SW480 (cell line): ENCODE measurements around the gene C17orf100.
"Not testable (repeated sequence)": the region's sequence is repeated elsewhere in the genome, so short reads cannot be mapped to it uniquely, and the experiment has no call there.

Source experiments
- DNase-seq: peaks from one replicate; pipeline ENCODE4 v3.0.0-alpha.2; 2016; ENCODE audit warnings: low spot score

Gene C17orf100

DNA sequence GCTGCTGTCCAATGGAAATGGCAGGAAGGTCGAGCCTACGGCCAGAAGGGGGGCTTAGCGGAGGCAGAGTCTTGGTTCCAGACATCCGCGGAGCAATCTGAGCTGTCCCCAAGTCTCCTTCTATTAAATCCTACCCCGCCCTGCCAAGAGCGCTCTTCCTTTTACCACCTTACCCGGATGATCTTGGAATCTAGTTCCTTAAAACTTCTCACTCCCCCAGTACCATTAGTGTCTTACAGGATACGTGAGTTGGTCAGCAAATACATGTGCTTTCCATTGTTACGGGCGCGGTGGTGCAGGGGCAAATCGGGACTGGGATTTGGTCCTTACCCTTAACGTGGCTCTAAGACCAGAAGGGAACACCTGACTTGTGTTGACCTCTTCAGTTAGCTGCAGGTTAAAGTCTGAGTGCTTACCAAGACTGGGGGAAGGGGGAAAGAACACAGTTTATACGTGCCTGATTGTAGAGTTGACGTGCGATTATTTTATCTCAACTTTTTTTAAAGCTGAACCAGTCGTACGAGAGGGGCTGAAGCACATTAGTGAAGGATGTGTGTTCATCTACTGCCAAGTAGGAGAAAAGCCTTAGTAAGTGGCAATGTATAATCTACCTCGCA is 10.2 kb upstream of the C17orf100 start:
- peak; percentile 46 for DNase-seq

DNA sequence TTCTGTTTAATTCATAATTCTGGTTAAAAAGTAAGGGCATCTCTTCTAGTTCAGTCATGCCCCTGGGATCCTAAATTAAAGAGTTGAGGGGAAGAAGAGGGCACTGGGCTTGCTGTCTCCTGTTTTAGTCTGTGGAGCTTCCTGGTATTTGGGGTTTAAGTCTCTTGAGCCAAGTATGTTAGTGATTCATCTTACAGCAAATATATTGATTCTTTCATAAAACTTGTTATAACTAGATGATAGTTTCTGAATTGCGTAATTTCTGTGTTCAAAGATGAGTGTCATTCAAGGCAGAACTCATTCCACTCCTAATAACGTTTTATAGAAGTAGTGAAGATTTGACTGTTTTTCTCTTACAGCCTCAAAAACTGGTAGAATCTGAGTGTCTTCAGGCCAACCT is 9.0 kb upstream of the C17orf100 start:
- DNase-seq: no peak

DNA sequence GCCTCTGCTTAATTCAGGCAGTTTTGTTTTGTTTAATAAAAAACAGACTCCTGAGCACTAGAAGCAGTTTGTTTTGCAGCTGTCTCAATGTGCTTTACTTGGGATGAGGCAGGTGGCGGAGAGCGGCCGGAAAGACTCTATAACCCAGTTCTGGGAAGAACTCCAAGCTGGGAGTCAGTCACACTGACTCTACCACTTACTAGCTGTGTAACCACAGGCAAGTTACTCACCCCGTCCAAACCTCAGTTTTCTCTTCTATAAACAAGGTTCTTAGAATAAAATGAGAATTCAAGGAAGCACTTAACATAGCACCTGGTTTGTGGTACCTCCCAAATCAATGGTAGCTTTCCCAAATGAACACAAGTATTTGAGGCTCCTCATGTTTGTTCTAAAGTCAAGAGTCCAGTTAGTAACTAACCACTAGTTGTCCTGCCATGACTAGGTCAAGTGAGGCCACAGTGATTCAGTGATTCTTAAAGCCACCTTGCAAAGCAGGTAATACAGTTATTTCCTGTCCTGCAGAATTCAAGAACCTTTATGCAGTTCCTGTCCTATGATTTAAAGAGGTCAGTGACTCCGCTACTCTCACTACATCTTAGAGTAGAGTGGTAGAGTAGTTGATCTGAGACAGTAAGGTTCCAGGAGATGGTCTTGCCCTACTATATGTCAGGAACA is 8.0 kb upstream of the C17orf100 start:
- no peak for DNase-seq

DNA sequence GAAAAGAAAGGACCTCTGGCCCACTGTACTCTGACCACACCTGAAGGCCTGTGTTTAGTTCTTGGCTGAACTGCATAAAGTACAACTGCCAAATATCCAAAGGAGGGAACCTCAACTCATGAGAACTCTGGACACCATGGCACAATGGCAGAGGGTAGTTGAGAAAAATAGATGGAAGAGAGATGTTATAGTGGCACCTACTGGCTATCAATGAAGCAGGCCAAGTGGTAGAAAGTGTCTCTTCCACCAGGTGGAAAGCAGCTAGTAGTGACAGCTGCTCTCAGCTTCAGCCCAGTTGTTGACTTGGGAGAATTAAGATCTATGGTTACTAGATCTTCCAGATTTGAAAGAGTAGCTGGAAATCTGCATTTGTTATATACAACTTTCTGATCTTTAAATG is 3.4 kb upstream of the C17orf100 start:
- DNase-seq: no peak

DNA sequence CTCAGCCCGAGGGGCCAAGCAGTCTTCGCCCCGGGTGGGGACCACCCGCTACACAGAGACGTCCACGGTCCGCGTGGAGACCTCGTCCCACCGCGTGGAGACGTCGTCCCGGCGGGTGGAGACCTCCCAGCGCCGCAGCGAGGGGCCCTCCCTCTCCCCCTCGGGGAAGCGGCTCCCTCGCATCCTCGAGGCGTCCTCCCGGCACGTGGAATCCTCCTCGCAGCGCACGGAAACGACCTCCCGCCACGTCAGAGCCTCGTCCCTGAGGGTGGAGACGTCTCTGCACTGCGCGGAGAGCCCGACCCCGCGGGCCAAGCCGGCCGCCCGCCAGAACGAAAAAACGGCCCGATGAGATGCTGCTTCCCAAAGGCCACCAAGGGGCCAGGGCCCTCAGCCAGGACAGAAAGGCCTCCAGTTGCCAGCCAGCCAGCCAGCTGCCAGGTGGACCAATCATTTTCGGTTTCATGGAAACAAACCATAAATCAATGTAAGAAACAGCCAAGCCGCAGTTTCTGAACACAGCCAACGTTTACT is 424 bp downstream of the C17orf100 start:
- no peak for DNase-seq

DNA sequence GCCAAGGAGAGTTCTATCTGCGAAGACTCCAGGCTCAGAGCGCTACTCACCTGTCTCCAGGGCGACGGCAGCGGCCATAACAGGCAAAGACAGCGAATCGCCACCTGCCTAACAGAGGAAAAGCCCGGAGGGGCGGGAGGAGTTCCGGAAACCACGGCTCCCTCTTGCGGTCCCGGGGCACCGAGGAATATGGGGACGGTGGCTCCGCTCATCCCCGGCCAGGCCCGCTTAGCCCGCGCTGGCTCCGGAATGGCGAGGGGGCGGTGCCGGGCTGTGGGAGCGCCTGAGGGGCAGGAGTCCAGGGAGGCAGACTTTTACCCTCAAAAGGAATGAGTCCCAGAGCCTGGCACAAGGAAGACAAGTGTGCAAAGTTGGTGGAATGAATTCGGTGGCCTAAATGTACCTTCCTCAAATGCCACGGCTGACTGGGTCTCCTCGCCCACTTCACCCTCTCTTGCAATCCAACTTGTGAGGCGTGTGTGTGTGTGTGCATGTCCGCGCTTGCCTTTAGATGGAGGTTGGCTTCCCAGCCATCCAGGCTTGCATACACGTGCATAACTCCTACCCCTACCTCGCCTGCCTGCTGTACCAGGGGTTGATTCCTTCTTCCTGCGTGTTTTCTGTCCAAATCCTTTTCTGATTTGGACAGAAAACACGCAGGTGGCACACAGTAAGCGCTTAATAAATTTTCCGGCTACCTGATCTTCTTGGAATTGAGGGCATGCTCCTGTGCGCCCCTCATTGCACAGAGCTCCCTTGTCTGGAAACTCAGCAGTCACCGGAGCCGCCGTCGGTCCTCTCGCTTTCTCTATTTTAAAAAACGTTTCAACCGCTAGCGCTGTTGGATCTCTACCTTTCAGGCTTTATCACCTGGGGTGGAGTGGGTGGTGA is 3.5 kb downstream of the C17orf100 start:
- DNase-seq: peak; percentile 79

DNA sequence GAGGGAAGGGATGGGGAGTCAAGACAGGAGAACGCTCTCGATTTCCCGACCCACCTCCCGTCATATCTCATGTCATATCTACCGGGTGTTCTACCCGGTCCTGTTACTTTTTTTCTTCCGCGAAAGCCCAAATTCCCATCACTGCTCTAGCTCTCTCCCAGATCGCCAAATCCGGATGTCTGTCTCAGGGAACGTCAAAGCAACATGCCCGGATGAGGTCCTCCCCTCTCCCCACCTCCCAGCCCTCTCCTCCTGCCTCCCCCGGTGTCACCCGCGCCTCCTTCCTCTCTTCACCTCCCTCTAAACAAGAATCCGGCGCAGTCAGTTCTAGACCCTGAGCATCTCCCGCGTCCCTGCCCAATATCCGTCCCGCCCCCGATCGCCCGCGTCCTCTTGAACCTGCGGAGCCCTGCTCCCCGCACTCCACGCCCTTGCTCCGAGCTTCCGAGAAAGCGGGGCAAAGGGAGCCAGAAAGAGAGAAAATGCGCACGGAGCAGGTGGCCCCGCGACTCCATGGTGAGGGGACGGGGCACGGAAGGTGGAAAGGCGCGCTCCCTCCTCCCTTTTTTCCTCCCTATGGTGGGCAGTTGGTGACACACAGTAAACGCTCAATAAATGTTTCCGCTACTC is 4.3 kb downstream of the C17orf100 start:
- DNase-seq: not testable (repeated sequence)

DNA sequence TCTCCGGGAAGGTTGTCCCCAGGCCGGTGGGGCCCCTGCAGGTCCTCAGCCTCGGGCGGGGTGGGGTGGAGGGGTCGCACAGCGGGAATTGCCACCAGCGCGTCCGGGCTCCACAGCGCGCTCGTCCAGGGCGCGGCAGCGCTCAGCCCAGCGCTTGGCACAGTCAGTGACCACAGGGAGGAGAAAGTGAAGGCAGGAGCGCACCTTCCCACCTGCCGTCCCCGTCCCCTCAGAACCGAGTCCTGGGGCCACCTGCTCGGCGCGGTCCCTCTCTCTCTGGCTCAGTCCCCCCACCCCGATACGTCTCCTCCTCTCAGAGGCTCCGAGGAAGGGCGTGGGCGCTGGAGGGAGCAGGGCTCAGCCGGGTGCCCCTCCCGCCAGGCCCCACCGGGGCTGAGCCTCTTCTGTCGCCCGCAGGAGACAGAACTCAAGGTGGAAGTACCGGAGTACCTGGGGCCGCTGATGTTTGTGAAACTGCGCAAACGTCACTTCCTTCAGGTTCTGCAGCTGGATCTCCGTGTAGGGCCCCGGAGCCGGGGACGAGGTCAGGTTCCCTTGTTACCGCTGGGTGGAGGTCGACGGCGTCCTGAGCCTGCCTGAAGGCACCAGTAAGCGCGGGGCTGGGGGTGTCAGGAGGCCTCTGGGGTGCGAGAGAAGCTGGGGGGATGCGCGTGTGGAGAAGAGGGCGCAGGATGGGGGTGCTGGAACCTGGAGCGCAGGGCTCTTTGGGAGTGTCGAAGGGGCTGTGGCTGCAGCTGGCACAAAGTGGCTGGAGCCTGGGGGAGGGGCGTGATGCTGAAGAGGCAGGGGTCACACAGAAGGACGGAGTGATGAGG is 5.5 kb downstream of the C17orf100 start:
- not testable (repeated sequence) for DNase-seq

DNA sequence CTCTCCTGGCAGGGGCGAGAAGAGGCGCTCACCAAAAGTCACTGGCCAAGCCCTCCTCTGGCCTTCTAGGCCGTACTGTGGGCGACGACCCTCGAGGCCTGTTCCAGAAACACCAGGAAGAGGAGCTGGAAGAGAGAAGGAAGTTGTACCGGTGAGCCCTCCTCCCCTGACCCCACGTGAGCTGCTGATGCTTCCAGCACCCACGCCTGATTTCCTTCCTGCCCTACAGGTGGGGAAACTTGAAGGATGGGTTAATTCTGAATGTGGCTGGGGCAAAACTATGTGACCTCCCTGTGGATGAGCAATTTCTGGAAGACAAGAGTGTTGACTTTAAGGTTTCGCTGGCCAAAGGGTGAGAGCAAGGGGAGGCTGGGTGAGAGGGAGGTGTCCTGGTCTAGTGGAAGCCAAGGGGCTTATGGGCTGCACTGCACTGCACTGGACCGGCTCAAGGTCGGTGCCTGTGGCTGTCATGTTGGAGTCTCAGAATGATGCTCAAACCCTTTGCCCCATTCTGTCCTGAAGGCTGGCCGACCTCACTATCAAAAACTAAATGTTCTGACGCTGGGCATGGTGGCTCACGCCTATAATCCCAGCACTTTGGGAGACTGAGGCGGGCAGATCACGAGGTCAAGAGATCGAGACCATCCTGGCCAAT is 6.2 kb downstream of the C17orf100 start:
- no peak for DNase-seq

DNA sequence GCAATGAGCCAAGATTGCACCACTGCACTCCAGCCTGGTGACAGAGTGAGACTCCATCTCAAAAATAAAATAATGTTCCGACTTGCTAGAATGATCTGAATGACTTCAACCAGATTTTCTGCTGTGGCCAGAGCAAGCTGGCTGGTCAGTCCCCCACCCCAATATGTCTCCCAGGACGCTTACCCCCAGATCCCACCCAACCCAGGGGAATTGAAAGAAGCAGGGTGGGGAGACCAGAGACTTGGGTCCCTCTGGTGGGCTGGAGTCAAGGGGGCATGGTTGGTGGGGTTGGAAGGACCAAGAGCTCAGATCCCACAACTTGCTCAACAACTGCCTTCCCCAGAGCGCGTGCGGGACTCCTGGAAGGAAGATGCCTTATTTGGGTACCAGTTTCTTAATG is 6.8 kb downstream of the C17orf100 start:
- DNase-seq: not testable (repeated sequence)

DNA sequence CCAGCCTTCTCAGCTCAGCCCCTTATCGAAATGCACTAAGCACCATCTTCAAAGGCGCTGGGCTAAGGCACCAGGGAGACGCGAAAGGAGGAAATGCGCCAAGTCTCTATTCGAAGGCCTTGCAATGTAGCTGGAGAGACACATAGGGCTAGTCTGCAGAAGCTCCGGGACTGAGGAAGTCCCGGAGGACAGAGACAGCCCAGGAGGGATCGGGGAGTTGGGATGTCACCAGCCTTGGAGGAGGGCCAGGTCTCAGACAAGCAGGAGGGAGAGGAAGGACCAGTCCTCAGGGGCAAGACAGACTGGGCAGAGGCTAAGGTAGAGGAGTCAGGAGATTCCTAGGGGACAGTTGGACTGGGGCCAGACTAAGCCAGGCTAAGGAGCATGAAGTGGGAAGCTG is 8.5 kb downstream of the C17orf100 start:
- no peak for DNase-seq

DNA sequence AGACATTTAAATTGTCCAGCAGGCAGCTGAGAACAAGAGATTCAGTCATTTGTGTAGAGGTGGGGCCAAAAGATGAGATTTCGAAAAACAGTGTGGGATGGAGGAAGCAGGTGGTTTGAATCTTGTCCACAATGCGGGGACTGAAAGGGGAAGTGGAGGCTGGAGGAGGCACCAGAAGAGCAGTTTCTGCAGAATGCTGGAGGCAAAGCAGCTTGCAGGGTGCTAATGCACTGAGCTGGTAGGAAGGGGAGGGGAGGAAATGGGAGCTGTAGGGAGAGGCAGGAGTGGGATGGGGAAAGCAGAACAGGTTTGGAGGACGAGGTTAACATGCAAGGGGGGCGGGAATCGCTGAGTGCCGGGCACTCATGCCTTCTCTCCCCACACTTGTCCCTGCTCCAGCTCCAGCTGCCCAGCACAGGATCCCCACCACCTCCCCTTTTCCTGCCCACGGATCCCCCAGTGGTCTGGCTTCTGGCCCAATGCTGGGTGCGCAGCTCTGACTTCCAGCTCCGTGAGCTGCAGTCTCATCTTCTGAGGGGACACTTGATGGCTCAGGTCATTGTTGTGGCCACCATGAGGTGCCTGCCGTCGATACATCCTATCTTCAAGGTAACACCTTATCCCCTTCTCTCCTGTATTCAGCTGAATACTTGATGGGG is 9.4 kb downstream of the C17orf100 start:
- no peak for DNase-seq

DNA sequence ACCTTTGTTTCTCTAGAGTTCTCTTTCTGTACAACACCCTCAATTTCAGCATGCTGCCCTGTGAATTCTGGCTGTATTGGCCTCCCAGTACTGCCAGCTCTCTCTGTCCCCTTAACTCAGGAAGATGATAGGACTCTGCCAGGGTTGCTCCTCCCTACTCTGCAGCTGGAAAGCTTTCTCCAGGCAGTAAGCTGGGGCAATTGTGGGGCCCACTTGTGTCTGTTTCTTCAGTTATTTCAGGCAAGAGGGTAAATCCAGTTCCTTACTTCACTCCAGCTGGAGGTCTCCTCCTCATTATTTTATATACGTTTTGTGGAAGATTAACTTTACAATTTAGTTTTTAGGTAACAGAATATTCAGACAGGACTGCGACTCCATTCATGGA is 9.9 kb downstream of the C17orf100 start:
- DNase-seq: no peak

DNA sequence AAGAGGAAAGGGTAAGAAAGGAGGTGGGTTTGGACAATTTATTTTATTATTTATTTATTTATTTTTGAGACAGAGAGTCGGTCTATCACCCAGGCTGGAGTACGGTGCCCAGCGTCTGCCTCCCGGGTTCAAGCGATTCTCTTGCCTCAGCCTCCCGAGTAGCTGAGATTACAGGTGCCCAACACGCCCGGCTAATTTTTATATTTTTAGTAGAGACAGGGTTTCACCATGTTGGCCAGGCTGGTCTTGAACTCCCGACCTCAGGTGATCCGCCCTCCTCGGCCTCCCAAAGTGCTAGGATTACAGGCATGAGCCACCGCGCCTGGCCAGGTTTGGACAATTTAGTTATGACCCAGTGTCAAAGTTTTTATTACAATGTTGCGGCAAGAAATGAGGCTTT is 11.6 kb downstream of the C17orf100 start:
- DNase-seq: not testable (repeated sequence)

DNA sequence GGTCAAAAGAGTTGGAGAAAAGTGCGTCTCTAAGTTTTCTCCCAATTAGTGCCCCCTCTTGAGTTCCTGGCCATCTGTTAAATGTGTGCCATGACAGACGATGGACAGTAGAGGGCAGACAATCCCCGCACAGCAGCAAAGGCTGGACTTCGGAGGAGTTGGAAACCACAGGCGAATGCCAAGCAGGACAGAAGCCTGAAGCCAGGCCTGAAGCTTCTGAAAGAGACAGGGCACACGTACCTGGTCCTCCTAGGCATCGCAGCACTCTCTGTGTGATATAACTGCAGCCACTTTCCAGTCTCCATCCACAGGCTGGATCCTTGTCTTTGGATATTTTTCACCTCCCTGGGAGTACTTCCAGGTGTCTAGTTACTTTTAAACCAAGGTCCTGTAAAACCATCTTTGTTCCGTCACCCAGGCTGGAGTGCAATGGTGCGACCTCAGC is 14.5 kb downstream of the C17orf100 start:
- DNase-seq: peak; percentile 83

DNA sequence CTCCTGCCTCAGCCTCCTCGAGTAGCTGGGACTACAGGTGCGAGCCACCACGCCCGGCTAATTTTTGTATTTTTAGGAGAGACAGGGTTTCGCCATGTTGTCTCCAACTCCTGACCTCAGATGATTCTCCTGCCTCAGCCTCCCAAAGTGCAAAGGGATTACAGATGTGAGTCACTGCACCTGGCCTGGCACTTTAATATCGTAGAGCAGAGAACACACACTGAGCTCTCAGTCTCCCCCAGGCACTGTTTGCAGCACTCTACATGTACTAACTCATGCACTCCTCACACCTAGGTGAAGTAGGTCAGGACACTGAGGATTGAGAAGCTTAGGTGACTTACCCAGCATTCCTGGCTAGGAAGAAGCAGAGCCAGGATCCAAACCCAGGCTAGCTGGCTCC is 15.0 kb downstream of the C17orf100 start:
- DNase-seq: no peak

DNA sequence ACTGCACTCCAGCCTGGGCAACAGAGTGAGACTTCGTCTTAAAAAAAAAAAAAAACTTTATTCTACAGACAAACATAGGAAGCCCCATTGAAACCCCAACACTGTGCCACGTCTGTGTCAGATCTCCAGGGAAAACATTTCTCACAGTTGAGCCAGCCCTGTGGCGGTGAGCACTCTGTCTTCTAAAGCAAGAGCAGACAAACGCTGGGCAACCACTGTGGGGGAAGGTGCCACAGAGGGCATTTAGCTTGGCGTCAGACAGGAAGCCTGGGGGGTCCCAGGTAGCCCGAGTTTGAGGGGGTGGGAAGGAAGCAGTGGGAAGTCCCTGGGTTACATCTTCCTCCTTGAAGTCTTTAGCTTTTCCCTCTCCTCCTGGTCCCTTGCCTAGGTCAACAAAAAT is 16.0 kb downstream of the C17orf100 start:
- DNase-seq: no peak

DNA sequence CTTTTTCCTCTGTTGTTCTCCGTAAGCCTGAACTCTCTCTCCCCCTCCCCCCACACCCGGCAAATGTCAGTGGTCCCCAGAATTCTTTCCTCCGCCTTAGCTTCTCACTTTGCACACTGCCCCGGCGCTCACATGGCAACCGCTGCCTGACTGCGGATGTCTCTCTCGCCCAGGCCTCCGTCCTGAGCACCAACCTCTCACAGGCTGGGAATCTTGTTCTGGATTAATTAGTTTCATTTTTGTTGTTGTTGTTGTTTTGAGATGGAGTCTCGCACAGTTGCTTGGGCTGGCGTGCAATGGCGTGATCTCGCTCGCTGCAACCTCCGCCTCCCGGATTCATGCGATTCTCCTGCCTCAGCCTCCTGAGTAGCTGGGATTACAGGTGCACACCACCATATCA is 16.7 kb downstream of the C17orf100 start:
- no peak for DNase-seq

DNA sequence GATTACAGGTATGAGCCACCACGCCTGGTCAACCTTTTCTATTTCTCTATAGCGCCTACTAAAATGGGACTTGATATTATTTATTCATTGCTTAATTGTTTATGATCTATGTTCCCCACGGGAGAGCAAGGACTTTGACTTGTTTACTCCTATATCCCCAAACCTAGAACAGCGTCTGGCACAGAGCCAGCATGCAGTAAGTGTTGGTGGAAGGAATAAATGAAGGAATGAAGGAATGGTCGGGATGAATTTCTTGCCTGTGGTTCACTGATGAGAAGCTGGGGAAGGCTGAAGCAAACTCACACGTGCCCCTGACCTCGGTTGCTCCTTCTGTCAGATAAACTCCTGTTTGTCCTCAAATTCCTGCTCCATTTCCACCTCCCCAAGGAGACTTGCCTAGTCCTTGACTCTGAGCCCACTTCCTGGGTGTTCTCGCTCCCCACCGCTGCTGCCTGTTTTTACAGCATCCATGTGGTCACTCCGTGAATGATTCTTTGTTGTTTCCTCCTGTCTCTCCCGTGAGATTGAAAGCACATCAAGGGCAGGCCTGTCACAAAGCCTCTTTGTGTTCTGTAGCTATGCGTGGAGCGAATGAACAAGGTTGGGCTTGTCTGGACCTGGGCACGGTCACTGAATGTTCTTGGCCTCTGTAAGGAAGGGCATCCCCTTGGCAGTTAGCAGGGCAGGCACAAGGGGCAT is 17.3 kb downstream of the C17orf100 start:
- peak; percentile 81 for DNase-seq
